LNCaP clone FGC (cell line): ENCODE measurements around the gene CLPSL1.

ENCODE experiments used
- DNase-seq: peaks from one replicate; pipeline ENCODE4 v3.0.0-alpha.2; 2011; ENCODE audit warnings: low read depth
- H3K4me3 ChIP-seq: 2 replicates; pipeline ENCODE4 v1.5.1; 2011; ENCODE audit warnings: mild to moderate bottlenecking, low read depth, low read length, control low read depth
- TF ChIP-seq, protein P1 (sequence below): IDR thresholded peaks from 2 replicates; pipeline ENCODE4 v1.5.1; 2012; ENCODE audit warnings: mild to moderate bottlenecking; ENCODE audit not compliant: control insufficient read depth, insufficient read depth; ENCODE audit errors: extremely low read depth

The CLPSL1 gene

GRCh38 chr6:35833536-35833935, 52.7 kb downstream of the CLPSL1 start:
- DNase-seq = no peak
- TF ChIP-seq, protein P1, sequence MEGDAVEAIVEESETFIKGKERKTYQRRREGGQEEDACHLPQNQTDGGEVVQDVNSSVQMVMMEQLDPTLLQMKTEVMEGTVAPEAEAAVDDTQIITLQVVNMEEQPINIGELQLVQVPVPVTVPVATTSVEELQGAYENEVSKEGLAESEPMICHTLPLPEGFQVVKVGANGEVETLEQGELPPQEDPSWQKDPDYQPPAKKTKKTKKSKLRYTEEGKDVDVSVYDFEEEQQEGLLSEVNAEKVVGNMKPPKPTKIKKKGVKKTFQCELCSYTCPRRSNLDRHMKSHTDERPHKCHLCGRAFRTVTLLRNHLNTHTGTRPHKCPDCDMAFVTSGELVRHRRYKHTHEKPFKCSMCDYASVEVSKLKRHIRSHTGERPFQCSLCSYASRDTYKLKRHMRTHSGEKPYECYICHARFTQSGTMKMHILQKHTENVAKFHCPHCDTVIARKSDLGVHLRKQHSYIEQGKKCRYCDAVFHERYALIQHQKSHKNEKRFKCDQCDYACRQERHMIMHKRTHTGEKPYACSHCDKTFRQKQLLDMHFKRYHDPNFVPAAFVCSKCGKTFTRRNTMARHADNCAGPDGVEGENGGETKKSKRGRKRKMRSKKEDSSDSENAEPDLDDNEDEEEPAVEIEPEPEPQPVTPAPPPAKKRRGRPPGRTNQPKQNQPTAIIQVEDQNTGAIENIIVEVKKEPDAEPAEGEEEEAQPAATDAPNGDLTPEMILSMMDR = no peak
- H3K4me3 ChIP-seq = no peak overlapping the region
